Nephron (organoid): Measurements from ENCODE around the gene ATP5PD.

ENCODE experiments used
- H3K27ac Mint-ChIP-seq, 3 experiments: 2 replicates each; pipeline ENCODE4 v1.8.0; 2020; ENCODE audit warnings: mixed read lengths in 3 of 3, mild to moderate bottlenecking in 2 of 3, moderate library complexity in 1 of 3
- H3K27me3 Mint-ChIP-seq: 2 replicates; pipeline ENCODE4 v1.8.0; 2021; ENCODE audit warnings: low read depth, mild to moderate bottlenecking, moderate library complexity, mixed read lengths
- H3K36me3 Mint-ChIP-seq: 2 replicates; pipeline ENCODE4 v1.8.0; 2020; ENCODE audit warnings: low read depth, mixed read lengths
- H3K4me1 Mint-ChIP-seq: 2 replicates; pipeline ENCODE4 v1.8.0; 2020; ENCODE audit warnings: mixed read lengths
- H3K4me3 Mint-ChIP-seq, 3 experiments: 2 replicates each; pipeline ENCODE4 v1.8.0; 2020; ENCODE audit warnings: mild to moderate bottlenecking in 3 of 3, mixed read lengths in 3 of 3, moderate library complexity in 2 of 3
- H3K9me3 Mint-ChIP-seq: 2 replicates; pipeline ENCODE4 v1.8.0; 2020; ENCODE audit warnings: mixed read lengths
- TF ChIP-seq, protein P1 (sequence below), 3 experiments: fragments of 200-600 bp; sonication (generic); IDR thresholded peaks; one replicate each; pipeline ENCODE4 v1.5.0; 2021; ENCODE audit warnings: antibody characterized with exemption in 3 of 3; ENCODE audit not compliant: unreplicated experiment in 3 of 3

Gene ATP5PD

DNA sequence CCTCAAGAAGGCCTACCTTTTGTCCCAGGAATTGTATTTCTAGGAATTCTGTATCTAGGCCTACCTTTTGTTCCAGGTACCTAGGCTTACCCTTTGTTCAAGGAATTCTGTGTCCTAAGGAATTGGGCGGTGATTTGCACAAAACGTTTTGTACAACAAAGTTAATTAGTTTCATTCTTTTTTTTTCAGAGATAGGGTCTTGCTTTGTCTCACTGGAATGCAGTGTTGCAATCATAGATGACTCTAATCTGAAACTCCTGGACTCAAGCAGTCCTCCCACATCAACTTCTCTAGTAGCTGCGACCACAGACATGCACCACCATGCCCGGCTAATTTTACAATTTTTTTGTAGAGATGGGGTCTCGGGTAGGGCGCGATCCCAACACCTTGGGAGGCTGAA lies 52.3 kb downstream of the ATP5PD start:
- Mint-ChIP-seq H3K36me3 (peaks cover 5% of the 10 kb centered on the region), H3K9me3 (no peaks in the 10 kb centered on the region), H3K27me3 (no peaks in the 10 kb centered on the region), H3K4me3 (no peak overlapping the region), H3K27ac (peak overlapping the region in 2 of 3 experiments; percentile 47 to 73), H3K4me1 (peaks cover 22% of the 10 kb centered on the region)
- TF ChIP-seq, protein P1, sequence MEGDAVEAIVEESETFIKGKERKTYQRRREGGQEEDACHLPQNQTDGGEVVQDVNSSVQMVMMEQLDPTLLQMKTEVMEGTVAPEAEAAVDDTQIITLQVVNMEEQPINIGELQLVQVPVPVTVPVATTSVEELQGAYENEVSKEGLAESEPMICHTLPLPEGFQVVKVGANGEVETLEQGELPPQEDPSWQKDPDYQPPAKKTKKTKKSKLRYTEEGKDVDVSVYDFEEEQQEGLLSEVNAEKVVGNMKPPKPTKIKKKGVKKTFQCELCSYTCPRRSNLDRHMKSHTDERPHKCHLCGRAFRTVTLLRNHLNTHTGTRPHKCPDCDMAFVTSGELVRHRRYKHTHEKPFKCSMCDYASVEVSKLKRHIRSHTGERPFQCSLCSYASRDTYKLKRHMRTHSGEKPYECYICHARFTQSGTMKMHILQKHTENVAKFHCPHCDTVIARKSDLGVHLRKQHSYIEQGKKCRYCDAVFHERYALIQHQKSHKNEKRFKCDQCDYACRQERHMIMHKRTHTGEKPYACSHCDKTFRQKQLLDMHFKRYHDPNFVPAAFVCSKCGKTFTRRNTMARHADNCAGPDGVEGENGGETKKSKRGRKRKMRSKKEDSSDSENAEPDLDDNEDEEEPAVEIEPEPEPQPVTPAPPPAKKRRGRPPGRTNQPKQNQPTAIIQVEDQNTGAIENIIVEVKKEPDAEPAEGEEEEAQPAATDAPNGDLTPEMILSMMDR (IDR thresholded peaks at IDR 0.05; ENCODE audit: unreplicated experiment in 3 of 3), result no peak

DNA sequence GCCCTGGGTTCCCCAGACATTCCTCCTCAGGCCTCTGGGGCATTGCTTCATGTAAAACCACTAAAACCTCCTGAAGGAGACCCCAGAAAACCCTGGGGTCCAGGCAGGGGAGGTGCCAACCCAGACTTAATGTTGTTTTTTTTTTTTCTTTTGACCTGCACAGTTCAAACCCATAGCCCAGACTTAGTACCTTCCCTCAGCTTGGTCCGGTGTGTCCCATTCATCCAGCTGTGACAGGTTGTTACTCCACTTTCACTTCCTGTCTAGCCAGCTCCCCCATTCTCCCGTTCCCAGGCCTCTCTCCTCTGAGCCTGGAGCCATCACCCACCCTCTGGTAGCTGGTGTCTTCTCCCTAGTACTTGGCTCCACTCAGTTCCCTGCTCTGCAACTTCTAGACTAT lies 54.5 kb downstream of the ATP5PD start:
- Mint-ChIP-seq H3K36me3 (no peaks in the 10 kb centered on the region), H3K9me3 (no peaks in the 10 kb centered on the region), H3K4me1 (peaks cover 28% of the 10 kb centered on the region), H3K27me3 (no peaks in the 10 kb centered on the region), H3K27ac (peak overlapping the region; percentile 71 to 89 (median 79)), H3K4me3 (peak overlapping the region; percentile 5 to 63 (median 63))
- TF ChIP-seq, protein P1 (IDR thresholded peaks at IDR 0.05; ENCODE audit: unreplicated experiment in 3 of 3), result no peak

DNA sequence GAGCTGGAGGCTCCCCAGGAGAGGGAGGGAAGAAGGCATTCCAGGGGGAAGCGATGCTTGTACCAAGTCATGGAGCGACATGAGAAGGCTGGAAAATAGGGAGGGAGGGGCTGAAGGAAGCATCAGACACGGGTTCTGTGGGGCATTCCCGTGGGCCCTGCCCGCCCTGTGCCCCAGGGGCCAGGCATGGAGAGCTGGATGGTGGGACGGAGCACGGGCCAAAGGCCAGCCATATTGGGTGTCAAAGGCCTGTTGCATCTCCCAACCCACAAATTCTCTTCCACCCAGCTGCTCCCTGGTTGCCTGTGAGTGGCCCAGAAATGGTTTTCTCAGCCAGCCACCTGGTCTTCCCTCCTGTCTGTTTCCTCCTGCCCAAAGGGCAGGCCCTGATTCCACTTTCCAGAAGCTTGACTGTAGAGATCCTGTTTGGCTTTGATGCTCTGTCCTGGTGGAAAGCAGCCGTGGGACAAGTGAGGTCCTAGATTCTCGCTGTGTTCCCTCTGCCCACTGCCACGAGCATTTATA lies 56.1 kb downstream of the ATP5PD start:
- TF ChIP-seq, protein P1 (IDR thresholded peaks at IDR 0.05; ENCODE audit: unreplicated experiment in 3 of 3), result no peak
- Mint-ChIP-seq H3K9me3 (no peaks in the 10 kb centered on the region), H3K36me3 (no peaks in the 10 kb centered on the region), H3K4me3 (peak overlapping the region in 2 of 3 experiments; percentile 53 to 61), H3K4me1 (peaks cover 31% of the 10 kb centered on the region), H3K27ac (no peak overlapping the region), H3K27me3 (no peaks in the 10 kb centered on the region)
